Endothelial cell of umbilical vein (primary cell): Measurements from ENCODE around the gene WHRN. TPM values are rescaled to one million over a fixed set of nuclear protein-coding genes. Genes with fewer than 3 reads are reported as not detected.

ENCODE experiments used
- BruUV-seq: library from RNA; stranded (reverse); fragments of 400-500 nt; replicated peaks from 2 replicates; lab custom pipeline; 2021; lab: Mats Ljungman, UMichigan
- CTCF ChIA-PET: fragments of 300-600, 350-600 bp; sonication (Branson Sonifier 250); formaldehyde crosslinking; loops from one replicate; lab custom pipeline; 2021; ENCODE audit warnings: antibody characterized with exemption, inconsistent platforms; lab: Charles Lee
- POLR2A ChIA-PET: fragments of 300-600, 350-600 bp; sonication (Branson Sonifier 250); formaldehyde crosslinking; loops from one replicate; lab custom pipeline; 2021; ENCODE audit warnings: antibody characterized with exemption, inconsistent platforms; lab: Charles Lee
- DNase-seq: peaks from one replicate; pipeline ENCODE4 v3.0.0-alpha.2; 2011; ENCODE audit warnings: low read depth, low spot score
- FAIRE-seq: peaks from 2 replicates; lab custom pipeline; 2011; peaks lifted over from hg19 to GRCh38; lab: Jason Lieb, UNC
- H2AFZ ChIP-seq: 2 replicates; pipeline ENCODE4 v1.6.0; 2012; ENCODE audit warnings: low read depth, low read length, control low read depth, inconsistent platforms
- H3K27ac ChIP-seq: 2 replicates; pipeline ENCODE4 v1.5.1; 2011; ENCODE audit warnings: low read depth, mild to moderate bottlenecking, control low read depth, low read length, moderate library complexity; ENCODE audit not compliant: insufficient read depth
- H3K27me3 ChIP-seq, 2 experiments: 2 replicates each; pipeline versions ENCODE4 v1.6.0 to v1.6.1; 2011; ENCODE audit warnings: low read length in 2 of 2, mixed read lengths in 1 of 2; ENCODE audit not compliant: control insufficient read depth in 2 of 2, insufficient read depth in 2 of 2
- H3K36me3 ChIP-seq, 2 experiments: 2 replicates in 1 of 2; 3 replicates in 1 of 2; pipeline ENCODE4 v1.5.1; 2011; ENCODE audit warnings: low read length in 2 of 2, mild to moderate bottlenecking in 1 of 2, moderate library complexity in 1 of 2; ENCODE audit not compliant: control insufficient read depth in 2 of 2, insufficient read depth in 2 of 2; ENCODE audit errors: extremely low read depth in 1 of 2
- H3K4me1 ChIP-seq: 3 replicates; pipeline ENCODE4 v1.5.1; 2011; ENCODE audit warnings: mild to moderate bottlenecking, low read length; ENCODE audit not compliant: control insufficient read depth, insufficient read depth; ENCODE audit errors: extremely low read depth
- H3K4me2 ChIP-seq: 2 replicates; pipeline ENCODE4 v1.6.1; 2011; ENCODE audit warnings: low read length, control low read depth, mixed read lengths; ENCODE audit not compliant: insufficient read depth
- H3K4me3 ChIP-seq, 3 experiments: fragments of 200-600 bp in 1 of 3; sonication (generic), shearing (Covaris generic) in 1 of 3; replicated peaks in 1 of 3; 2 replicates each; pipeline ENCODE4 v1.5.1; 2011 to 2016; ENCODE audit warnings: control low read depth in 3 of 3, low read length in 3 of 3, mild to moderate bottlenecking in 2 of 3, inconsistent platforms in 1 of 3, low read depth in 1 of 3, moderate library complexity in 1 of 3; ENCODE audit not compliant: insufficient read depth in 1 of 3
- H3K79me2 ChIP-seq: 2 replicates; pipeline ENCODE4 v1.6.0; 2012; ENCODE audit warnings: low read length, inconsistent platforms; ENCODE audit not compliant: control insufficient read depth, insufficient read depth
- H3K9ac ChIP-seq: replicated peaks from 2 replicates; pipeline ENCODE3; 2011; ENCODE audit warnings: low read length, control low read depth; ENCODE audit not compliant: insufficient read depth; ENCODE audit errors: extremely low read depth
- H3K9me1 ChIP-seq: replicated peaks from 3 replicates; pipeline ENCODE4 v1.6.0; 2011; ENCODE audit warnings: mild to moderate bottlenecking, low read length; ENCODE audit not compliant: control insufficient read depth, insufficient read depth; ENCODE audit errors: extremely low read depth
- H3K9me3 ChIP-seq: replicated peaks from 2 replicates; pipeline ENCODE4 v1.5.1; 2012; ENCODE audit warnings: low read length, inconsistent platforms; ENCODE audit not compliant: control insufficient read depth, insufficient read depth
- H4K20me1 ChIP-seq: replicated peaks from 2 replicates; pipeline ENCODE3; 2011; ENCODE audit warnings: mild to moderate bottlenecking, low read length; ENCODE audit not compliant: control insufficient read depth, insufficient read depth; ENCODE audit errors: extremely low read depth
- EZH2 ChIP-seq: IDR thresholded peaks from 2 replicates; pipeline ENCODE4 v1.6.1; 2012; ENCODE audit warnings: borderline replicate concordance, low read depth, mild to moderate bottlenecking, moderate library complexity, low read length, inconsistent platforms; ENCODE audit not compliant: severe bottlenecking
- FOS ChIP-seq: IDR thresholded peaks from 2 replicates; pipeline ENCODE4 v1.6.1; 2011; ENCODE audit warnings: mild to moderate bottlenecking, low read length, moderate library complexity, borderline replicate concordance; ENCODE audit not compliant: insufficient read depth
- GATA2 ChIP-seq: IDR thresholded peaks from 2 replicates; pipeline ENCODE4 v1.7.0; 2011; ENCODE audit warnings: low read depth, mild to moderate bottlenecking, moderate library complexity, mixed read lengths, low read length; ENCODE audit not compliant: insufficient read length, insufficient read depth
- JUN ChIP-seq: IDR thresholded peaks from 2 replicates; pipeline ENCODE4 v1.6.1; 2011; ENCODE audit warnings: borderline replicate concordance, low read depth; ENCODE audit not compliant: insufficient read length, insufficient read depth
- MYC ChIP-seq: IDR thresholded peaks from one replicate; pipeline ENCODE4 v1.6.1; 2011; ENCODE audit warnings: mild to moderate bottlenecking, low read depth, low read length
- POLR2A ChIP-seq: IDR thresholded peaks from 2 replicates; pipeline ENCODE4 v1.6.1; 2012; ENCODE audit warnings: low read depth, mild to moderate bottlenecking, control low read depth, low read length
- POLR2AphosphoS5 ChIP-seq: IDR thresholded peaks from 2 replicates; pipeline ENCODE4 v1.6.1; 2012; ENCODE audit warnings: low read depth, mild to moderate bottlenecking, control low read depth, low read length, moderate library complexity; ENCODE audit not compliant: insufficient read depth
- dilution Hi-C: fragments of 300-500 bp; cut with MboI; formaldehyde crosslinking; loops from one replicate; pipeline ENCODE4 v1.15.0; 2019; ENCODE audit warnings: low sequenced_read_pairs; ENCODE audit not compliant: extremely low pct_ligation_motif_present
- intact Hi-C: fragments of 100-400 bp; cut with micrococcal nuclease; formaldehyde crosslinking; loops from one replicate; pipeline ENCODE4 v1.10.0; 2022
- polyA plus RNA-seq, 4 experiments: library from polyadenylated mRNA; depleted of rRNA in 3 of 4; stranded (reverse) in 3 of 4; unstranded in 1 of 4; fragments of >200 nt; gene quantifications; 2 replicates each; pipeline versions ENCODE4 v1.2.1 to v1.2.3, GENCODE V29; 2011 to 2012; ENCODE audit warnings: missing spikeins in 1 of 4
- total RNA-seq: library from RNA; stranded (reverse); gene quantifications from 2 replicates; pipeline ENCODE4 v1.2.3, GENCODE V29; 2021
- TF ChIP-seq, protein P1 (sequence below), 2 donors: IDR thresholded peaks; 1 replicate in 1 of 2; 2 replicates in 1 of 2; pipeline ENCODE4 v1.5.1; 2011; ENCODE audit warnings: low read length in 2 of 2, mild to moderate bottlenecking in 2 of 2, moderate library complexity in 2 of 2, control low read depth in 1 of 2, inconsistent platforms in 1 of 2, low read depth in 1 of 2; ENCODE audit not compliant: insufficient read depth in 1 of 2; ENCODE audit errors: extremely low read depth in 1 of 2
- TF ChIP-seq, protein P2 (sequence below): IDR thresholded peaks from 2 replicates; pipeline ENCODE4 v1.6.1; 2011; ENCODE audit not compliant: insufficient read depth, insufficient read length

WHRN gene
- total and polyA plus RNA-seq, 2 donors (not counting 3 experiments of a cell fraction or from before 2014, with no cell fraction given) = 0.35 to 0.69 TPM

GRCh38 chr9:114522847-114523246, 17.6 kb upstream of the WHRN start:
- POLR2A ChIA-PET = no interaction called here

More at GRCh38 chr9:114522847-114523246, 17.6 kb upstream of the WHRN start:
- CTCF ChIA-PET = no interaction called here
- intact Hi-C loops = no loop called here
- Histone ChIP-seq H3K9ac (no peak overlapping the region), H3K27ac (no peak overlapping the region), H3K9me3 (no peaks in the 10 kb centered on the region), H3K4me2 (no peak overlapping the region), H3K4me3 (no peak overlapping the region), H3K79me2 (no peaks in the 10 kb centered on the region), H4K20me1 (no peaks in the 10 kb centered on the region), H2AFZ (no peak overlapping the region), H3K4me1 (no peaks in the 10 kb centered on the region), H3K36me3 (no peaks in the 10 kb centered on the region), H3K9me1 (no peaks in the 10 kb centered on the region), H3K27me3 (peaks cover 8 to 19% of the 10 kb centered on the region in 2 experiments)
- no peak for TF ChIP-seq POLR2AphosphoS5
- no peak for TF ChIP-seq JUN
- TF ChIP-seq GATA2 = no peak
- TF ChIP-seq, protein P1, sequence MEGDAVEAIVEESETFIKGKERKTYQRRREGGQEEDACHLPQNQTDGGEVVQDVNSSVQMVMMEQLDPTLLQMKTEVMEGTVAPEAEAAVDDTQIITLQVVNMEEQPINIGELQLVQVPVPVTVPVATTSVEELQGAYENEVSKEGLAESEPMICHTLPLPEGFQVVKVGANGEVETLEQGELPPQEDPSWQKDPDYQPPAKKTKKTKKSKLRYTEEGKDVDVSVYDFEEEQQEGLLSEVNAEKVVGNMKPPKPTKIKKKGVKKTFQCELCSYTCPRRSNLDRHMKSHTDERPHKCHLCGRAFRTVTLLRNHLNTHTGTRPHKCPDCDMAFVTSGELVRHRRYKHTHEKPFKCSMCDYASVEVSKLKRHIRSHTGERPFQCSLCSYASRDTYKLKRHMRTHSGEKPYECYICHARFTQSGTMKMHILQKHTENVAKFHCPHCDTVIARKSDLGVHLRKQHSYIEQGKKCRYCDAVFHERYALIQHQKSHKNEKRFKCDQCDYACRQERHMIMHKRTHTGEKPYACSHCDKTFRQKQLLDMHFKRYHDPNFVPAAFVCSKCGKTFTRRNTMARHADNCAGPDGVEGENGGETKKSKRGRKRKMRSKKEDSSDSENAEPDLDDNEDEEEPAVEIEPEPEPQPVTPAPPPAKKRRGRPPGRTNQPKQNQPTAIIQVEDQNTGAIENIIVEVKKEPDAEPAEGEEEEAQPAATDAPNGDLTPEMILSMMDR (IDR thresholded peaks at IDR 0.05; ENCODE audit: extremely low read depth in 1 of 2, insufficient read depth in 1 of 2, low read depth in 1 of 2, low read length in 2 of 2) = no peak
- TF ChIP-seq FOS = no peak
- TF ChIP-seq MYC = no peak
- TF ChIP-seq EZH2 = no peak
- TF ChIP-seq POLR2A = no peak
- TF ChIP-seq, protein P2, sequence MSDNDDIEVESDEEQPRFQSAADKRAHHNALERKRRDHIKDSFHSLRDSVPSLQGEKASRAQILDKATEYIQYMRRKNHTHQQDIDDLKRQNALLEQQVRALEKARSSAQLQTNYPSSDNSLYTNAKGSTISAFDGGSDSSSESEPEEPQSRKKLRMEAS = no peak
- FAIRE-seq (no peak), DNase-seq (no peak)
- dilution Hi-C loops = no loop called here
- BruUV-seq = no TSS peak
